ENCODE measurements around the gene TRIM15.

GRCh38 chr6:30180145-30180544 is 16.8 kb downstream of the TRIM15 start:
- TF ChIP-seq, protein P1, sequence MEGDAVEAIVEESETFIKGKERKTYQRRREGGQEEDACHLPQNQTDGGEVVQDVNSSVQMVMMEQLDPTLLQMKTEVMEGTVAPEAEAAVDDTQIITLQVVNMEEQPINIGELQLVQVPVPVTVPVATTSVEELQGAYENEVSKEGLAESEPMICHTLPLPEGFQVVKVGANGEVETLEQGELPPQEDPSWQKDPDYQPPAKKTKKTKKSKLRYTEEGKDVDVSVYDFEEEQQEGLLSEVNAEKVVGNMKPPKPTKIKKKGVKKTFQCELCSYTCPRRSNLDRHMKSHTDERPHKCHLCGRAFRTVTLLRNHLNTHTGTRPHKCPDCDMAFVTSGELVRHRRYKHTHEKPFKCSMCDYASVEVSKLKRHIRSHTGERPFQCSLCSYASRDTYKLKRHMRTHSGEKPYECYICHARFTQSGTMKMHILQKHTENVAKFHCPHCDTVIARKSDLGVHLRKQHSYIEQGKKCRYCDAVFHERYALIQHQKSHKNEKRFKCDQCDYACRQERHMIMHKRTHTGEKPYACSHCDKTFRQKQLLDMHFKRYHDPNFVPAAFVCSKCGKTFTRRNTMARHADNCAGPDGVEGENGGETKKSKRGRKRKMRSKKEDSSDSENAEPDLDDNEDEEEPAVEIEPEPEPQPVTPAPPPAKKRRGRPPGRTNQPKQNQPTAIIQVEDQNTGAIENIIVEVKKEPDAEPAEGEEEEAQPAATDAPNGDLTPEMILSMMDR (IDR thresholded peaks at IDR 0.05): no peak
- no peak for TF ChIP-seq POLR2A (IDR thresholded peaks at IDR 0.05)
